HCT116 (cell line): Measurements from ENCODE around the gene MCTP2. TPM values are rescaled to one million over a fixed set of nuclear protein-coding genes. Genes with fewer than 3 reads are reported as not detected.

ENCODE experiments used
- ATAC-seq: fragments of 200-7000 bp; cut with Tn5 transposase; 2 replicates; pipeline ENCODE4 v1.9.1; 2020; ENCODE audit warnings: mild to moderate bottlenecking, moderate library complexity
- BruUV-seq: library from RNA; stranded (reverse); fragments of 400-500 nt; replicated peaks from 2 replicates; lab custom pipeline; 2021; lab: Mats Ljungman, UMichigan
- CTCF ChIA-PET: fragments of 300-600 bp; sonication (Branson Sonifier 250); formaldehyde crosslinking; loops from one replicate; lab custom pipeline; 2021; ENCODE audit warnings: antibody characterized with exemption; lab: Charles Lee
- POLR2A ChIA-PET: fragments of 300-600, 350-600 bp; sonication (Branson Sonifier 250); formaldehyde crosslinking; loops from one replicate; lab custom pipeline; 2021; ENCODE audit warnings: antibody characterized with exemption; lab: Charles Lee
- RAD21 ChIA-PET, 2 experiments: fragments of 300-600 bp; sonication (Branson Sonifier 250); formaldehyde crosslinking; loops; one replicate each; lab custom pipeline; 2023; ENCODE audit warnings: low total read pairs in 2 of 2; ENCODE audit not compliant: uncharacterized antibody in 2 of 2, unreplicated experiment in 2 of 2, low non-redundant PET in 1 of 2; lab: Charles Lee
- DNase-seq: peaks from one replicate; pipeline ENCODE4 v3.0.0-alpha.2; 2010; ENCODE audit warnings: low read depth, low spot score
- H2AFZ ChIP-seq: fragments of 200-600 bp; shearing (Covaris generic), sonication (generic); 2 replicates; pipeline ENCODE4 v1.6.1; 2017; ENCODE audit warnings: low read depth, mixed run types, mixed read lengths, antibody characterized with exemption, low read length; ENCODE audit not compliant: poor library complexity, severe bottlenecking
- H3K27ac ChIP-seq: 2 replicates; pipeline ENCODE4 v1.5.1; 2012; ENCODE audit warnings: low read depth, low read length
- H3K27me3 ChIP-seq: fragments of 200-600 bp; sonication (generic); 2 replicates; pipeline ENCODE4 v1.6.1; 2016; ENCODE audit warnings: mixed run types, low read length, mixed read lengths; ENCODE audit not compliant: insufficient read depth
- H3K36me3 ChIP-seq, 2 experiments: fragments of 200-500 bp in 1 of 2; fragments of 200-600 bp in 1 of 2; sonication (Bioruptor generic) in 1 of 2; sonication (generic) in 1 of 2; 2 replicates each; pipeline versions ENCODE4 v1.5.1 to v1.6.1; 2014 to 2016; ENCODE audit warnings: low read length in 2 of 2, inconsistent platforms in 1 of 2, mixed read lengths in 1 of 2, mixed run types in 1 of 2; ENCODE audit not compliant: insufficient read depth in 2 of 2, control insufficient read depth in 1 of 2
- H3K4me1 ChIP-seq, 2 experiments: fragments of 200-600 bp in 1 of 2; sonication (generic) in 1 of 2; 2 replicates each; pipeline versions ENCODE4 v1.5.1 to v1.6.1; 2012 to 2017; ENCODE audit warnings: low read length in 2 of 2, inconsistent platforms in 1 of 2, mild to moderate bottlenecking in 1 of 2, mixed read lengths in 1 of 2, mixed run types in 1 of 2, moderate library complexity in 1 of 2; ENCODE audit not compliant: insufficient read depth in 2 of 2, control insufficient read depth in 1 of 2
- H3K4me2 ChIP-seq: fragments of 200-600 bp; sonication (generic); 2 replicates; pipeline ENCODE4 v1.6.1; 2017; ENCODE audit warnings: mixed run types, low read length, mixed read lengths
- H3K4me3 ChIP-seq, 2 experiments: fragments of 200-600 bp in 1 of 2; sonication (generic) in 1 of 2; replicated peaks in 1 of 2; 2 replicates each; pipeline ENCODE4 v1.5.1; 2011 to 2016; ENCODE audit warnings: low read length in 2 of 2, control low read depth in 1 of 2, low read depth in 1 of 2, mild to moderate bottlenecking in 1 of 2, mixed read lengths in 1 of 2, mixed run types in 1 of 2
- H3K79me2 ChIP-seq: fragments of 200-600 bp; sonication (generic); 2 replicates; pipeline ENCODE4 v1.6.1; 2017; ENCODE audit warnings: mild to moderate bottlenecking, mixed run types, low read length, moderate library complexity, mixed read lengths; ENCODE audit not compliant: insufficient read depth
- H3K9ac ChIP-seq: fragments of 200-600 bp; sonication (generic); 2 replicates; pipeline ENCODE4 v1.6.1; 2016; ENCODE audit warnings: low read length, mixed read lengths
- H3K9me2 ChIP-seq: fragments of 200-600 bp; sonication (generic), shearing (Covaris generic); 2 replicates; pipeline ENCODE4 v1.6.1; 2017; ENCODE audit warnings: mixed run types, mild to moderate bottlenecking, moderate library complexity; ENCODE audit not compliant: insufficient read depth
- H3K9me3 ChIP-seq, 2 experiments: fragments of 200-500 bp in 1 of 2; fragments of 200-600 bp in 1 of 2; sonication (Bioruptor generic) in 1 of 2; sonication (generic) in 1 of 2; 2 replicates each; pipeline ENCODE4 v1.6.1; 2014 to 2017; ENCODE audit warnings: low read length in 2 of 2, mixed read lengths in 2 of 2, inconsistent platforms in 1 of 2, low read depth in 1 of 2, mild to moderate bottlenecking in 1 of 2, mixed run types in 1 of 2, moderate library complexity in 1 of 2; ENCODE audit not compliant: control insufficient read depth in 1 of 2, insufficient read depth in 1 of 2
- H4K20me1 ChIP-seq: fragments of 200-600 bp; sonication (generic), shearing (Covaris generic); 2 replicates; pipeline ENCODE4 v1.6.1; 2017; ENCODE audit warnings: mixed run types, mild to moderate bottlenecking, moderate library complexity; ENCODE audit not compliant: insufficient read depth
- EGR1 ChIP-seq: IDR thresholded peaks from 2 replicates; pipeline ENCODE4 v1.6.1; 2012; ENCODE audit warnings: low read depth
- EZH2 ChIP-seq: fragments of 200-600 bp; sonication (generic); IDR thresholded peaks from 2 replicates; pipeline ENCODE4 v1.6.1; 2017; ENCODE audit warnings: antibody characterized with exemption, mixed run types
- JUND ChIP-seq: IDR thresholded peaks from 2 replicates; pipeline ENCODE4 v1.6.1; 2012
- POLR2A ChIP-seq: IDR thresholded peaks from 2 replicates; pipeline ENCODE4 v1.7.0; 2011; ENCODE audit warnings: borderline replicate concordance; ENCODE audit not compliant: insufficient read depth, insufficient read length; ENCODE audit errors: extremely low read depth
- SRF ChIP-seq: IDR thresholded peaks from 2 replicates; pipeline ENCODE4 v1.6.1; 2012; ENCODE audit warnings: low read depth
- YY1 ChIP-seq: IDR thresholded peaks from 2 replicates; pipeline ENCODE4 v1.6.1; 2011; ENCODE audit warnings: low read length, low read depth, moderate library complexity, mild to moderate bottlenecking; ENCODE audit not compliant: insufficient replicate concordance; ENCODE audit errors: extremely low read depth
- intact Hi-C: fragments of 100-400 bp; cut with micrococcal nuclease; formaldehyde crosslinking; loops from 2 replicates; pipeline ENCODE4 v1.10.0; 2022
- total RNA-seq: library from RNA; stranded (reverse); gene quantifications from one replicate; pipeline ENCODE4 v1.2.1, GENCODE V29; 2021; ENCODE audit not compliant: unreplicated experiment
- TF ChIP-seq, protein P1 (sequence below): IDR thresholded peaks from 2 replicates; pipeline ENCODE4 v1.6.1; 2012; ENCODE audit warnings: low read depth
- TF ChIP-seq, protein P2 (sequence below), 3 experiments: fragments of 200-600 bp in 1 of 3; sonication (generic) in 1 of 3; IDR thresholded peaks in 2 of 3; conservative IDR thresholded peaks in 1 of 3; 2 replicates each; pipeline ENCODE4 v1.5.1; 2012 to 2017; ENCODE audit warnings: low read depth in 2 of 3, low read length in 2 of 3, antibody characterized with exemption in 1 of 3, borderline replicate concordance in 1 of 3, control low read depth in 1 of 3, mild to moderate bottlenecking in 1 of 3, mixed read lengths in 1 of 3, mixed run types in 1 of 3, moderate library complexity in 1 of 3; ENCODE audit not compliant: insufficient read depth in 1 of 3

MCTP2 gene
- total RNA-seq, 1 experiment from 2014 or later = 12.9 TPM

- TF ChIP-seq, protein P1, sequence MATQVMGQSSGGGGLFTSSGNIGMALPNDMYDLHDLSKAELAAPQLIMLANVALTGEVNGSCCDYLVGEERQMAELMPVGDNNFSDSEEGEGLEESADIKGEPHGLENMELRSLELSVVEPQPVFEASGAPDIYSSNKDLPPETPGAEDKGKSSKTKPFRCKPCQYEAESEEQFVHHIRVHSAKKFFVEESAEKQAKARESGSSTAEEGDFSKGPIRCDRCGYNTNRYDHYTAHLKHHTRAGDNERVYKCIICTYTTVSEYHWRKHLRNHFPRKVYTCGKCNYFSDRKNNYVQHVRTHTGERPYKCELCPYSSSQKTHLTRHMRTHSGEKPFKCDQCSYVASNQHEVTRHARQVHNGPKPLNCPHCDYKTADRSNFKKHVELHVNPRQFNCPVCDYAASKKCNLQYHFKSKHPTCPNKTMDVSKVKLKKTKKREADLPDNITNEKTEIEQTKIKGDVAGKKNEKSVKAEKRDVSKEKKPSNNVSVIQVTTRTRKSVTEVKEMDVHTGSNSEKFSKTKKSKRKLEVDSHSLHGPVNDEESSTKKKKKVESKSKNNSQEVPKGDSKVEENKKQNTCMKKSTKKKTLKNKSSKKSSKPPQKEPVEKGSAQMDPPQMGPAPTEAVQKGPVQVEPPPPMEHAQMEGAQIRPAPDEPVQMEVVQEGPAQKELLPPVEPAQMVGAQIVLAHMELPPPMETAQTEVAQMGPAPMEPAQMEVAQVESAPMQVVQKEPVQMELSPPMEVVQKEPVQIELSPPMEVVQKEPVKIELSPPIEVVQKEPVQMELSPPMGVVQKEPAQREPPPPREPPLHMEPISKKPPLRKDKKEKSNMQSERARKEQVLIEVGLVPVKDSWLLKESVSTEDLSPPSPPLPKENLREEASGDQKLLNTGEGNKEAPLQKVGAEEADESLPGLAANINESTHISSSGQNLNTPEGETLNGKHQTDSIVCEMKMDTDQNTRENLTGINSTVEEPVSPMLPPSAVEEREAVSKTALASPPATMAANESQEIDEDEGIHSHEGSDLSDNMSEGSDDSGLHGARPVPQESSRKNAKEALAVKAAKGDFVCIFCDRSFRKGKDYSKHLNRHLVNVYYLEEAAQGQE = no peak
Measured at GRCh38 chr15:94298364-94298763, 67.0 kb downstream of the MCTP2 start (continued).

GRCh38 chr15:94300612-94301011 lies 69.3 kb downstream of the MCTP2 start:
- CTCF ChIA-PET = no interaction called here
- no peak overlapping the region for H3K4me2 ChIP-seq
- RAD21 ChIA-PET = no interaction called here

More at GRCh38 chr15:94300612-94301011, 69.3 kb downstream of the MCTP2 start:
- intact Hi-C loops = no loop called here
- Histone ChIP-seq H3K9me2 (no peaks in the 10 kb centered on the region), H3K4me1 (no peaks in the 10 kb centered on the region), H4K20me1 (no peaks in the 10 kb centered on the region), H3K27me3 (no peaks in the 10 kb centered on the region), H3K9ac (no peak overlapping the region), H3K79me2 (no peaks in the 10 kb centered on the region), H3K9me3 (no peaks in the 10 kb centered on the region), H2AFZ (no peak overlapping the region), H3K36me3 (no peaks in the 10 kb centered on the region), H3K4me3 (no peak overlapping the region), H3K27ac (no peak overlapping the region)
- TF ChIP-seq, protein P2, sequence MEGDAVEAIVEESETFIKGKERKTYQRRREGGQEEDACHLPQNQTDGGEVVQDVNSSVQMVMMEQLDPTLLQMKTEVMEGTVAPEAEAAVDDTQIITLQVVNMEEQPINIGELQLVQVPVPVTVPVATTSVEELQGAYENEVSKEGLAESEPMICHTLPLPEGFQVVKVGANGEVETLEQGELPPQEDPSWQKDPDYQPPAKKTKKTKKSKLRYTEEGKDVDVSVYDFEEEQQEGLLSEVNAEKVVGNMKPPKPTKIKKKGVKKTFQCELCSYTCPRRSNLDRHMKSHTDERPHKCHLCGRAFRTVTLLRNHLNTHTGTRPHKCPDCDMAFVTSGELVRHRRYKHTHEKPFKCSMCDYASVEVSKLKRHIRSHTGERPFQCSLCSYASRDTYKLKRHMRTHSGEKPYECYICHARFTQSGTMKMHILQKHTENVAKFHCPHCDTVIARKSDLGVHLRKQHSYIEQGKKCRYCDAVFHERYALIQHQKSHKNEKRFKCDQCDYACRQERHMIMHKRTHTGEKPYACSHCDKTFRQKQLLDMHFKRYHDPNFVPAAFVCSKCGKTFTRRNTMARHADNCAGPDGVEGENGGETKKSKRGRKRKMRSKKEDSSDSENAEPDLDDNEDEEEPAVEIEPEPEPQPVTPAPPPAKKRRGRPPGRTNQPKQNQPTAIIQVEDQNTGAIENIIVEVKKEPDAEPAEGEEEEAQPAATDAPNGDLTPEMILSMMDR (IDR thresholded peaks at IDR 0.05 in 2 of 3, conservative IDR thresholded peaks at IDR 0.05 in 1 of 3; ENCODE audit: borderline replicate concordance in 1 of 3, insufficient read depth in 1 of 3, low read depth in 2 of 3, low read length in 2 of 3) = no peak
- no peak for TF ChIP-seq JUND
- no peak for TF ChIP-seq EZH2
- no peak for TF ChIP-seq YY1
- TF ChIP-seq EGR1 = no peak
- TF ChIP-seq POLR2A = no peak
- TF ChIP-seq SRF = no peak
- TF ChIP-seq, protein P1 = no peak
- no peak for ATAC-seq
- no peak for DNase-seq
- POLR2A ChIA-PET = no interaction called here
- no TSS peak for BruUV-seq
